ENCODE measurements around the gene OR10AG1.

The OR10AG1 gene

DNA sequence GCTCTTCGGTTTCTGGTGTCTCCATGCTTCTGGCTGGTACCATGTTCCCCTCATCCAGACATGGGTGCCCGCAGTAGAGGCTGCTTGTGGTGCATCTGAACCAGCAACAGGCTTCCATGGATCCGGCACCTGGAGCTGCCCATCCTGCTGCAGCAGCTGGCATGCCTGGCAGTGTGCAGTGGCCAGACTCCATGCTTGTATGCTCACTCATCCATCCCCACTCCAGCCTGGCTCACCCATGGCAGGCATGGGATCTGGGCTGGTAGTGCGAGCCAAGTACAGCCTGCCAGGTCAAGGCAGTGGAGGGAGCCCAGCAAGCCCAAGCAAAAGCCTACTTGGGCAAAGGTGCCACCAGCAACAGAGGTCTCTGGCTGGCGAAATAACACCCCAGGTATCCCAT is 49.2 kb downstream of the OR10AG1 start:
- Histone ChIP-seq H3K27me3 (ENCODE audit: control insufficient read depth in 1 of 2, insufficient read depth in 2 of 2, low read length in 2 of 2) (no peaks in the 10 kb centered on the region), H3K27ac (ENCODE audit: low read length) (no peak overlapping the region), H3K4me1 (ENCODE audit: control insufficient read depth, insufficient read depth, low read length) (no peaks in the 10 kb centered on the region), H3K4me3 (ENCODE audit: low read length in 2 of 2) (no peak overlapping the region), H3K36me3 (ENCODE audit: control insufficient read depth in 2 of 2, insufficient read depth in 2 of 2, low read length in 2 of 2) (no peaks in the 10 kb centered on the region), H3K9ac (ENCODE audit: low read length in 2 of 2) (no peak overlapping the region), H3K9me3 (ENCODE audit: control insufficient read depth in 2 of 2, low read length in 2 of 2) (no peaks in the 10 kb centered on the region)
